Activated B cell treated with CpG ODN at 0.5 μM for 24 hours (primary cell): ENCODE measurements around the gene GSTT2. TPM values are rescaled to one million over a fixed set of nuclear protein-coding genes. Genes with fewer than 3 reads are reported as not detected.
"Not testable (repeated sequence)": the region's sequence is repeated elsewhere in the genome, so short reads cannot be mapped to it uniquely, and the experiment has no call there.

Source experiments
- ATAC-seq: fragments of 200-7000 bp; cut with Tn5 transposase; one replicate; pipeline ENCODE4 v1.10.0; 2021; ENCODE audit warnings: low read depth, mild to moderate bottlenecking, moderate library complexity
- CTCF ChIA-PET: fragments of 350-600 bp; sonication (Branson Sonifier 250); formaldehyde crosslinking; loops from one replicate; lab custom pipeline; 2021; ENCODE audit warnings: antibody characterized with exemption; lab: Charles Lee
- POLR2A ChIA-PET: fragments of 350-600 bp; sonication (Branson Sonifier 250); formaldehyde crosslinking; loops from one replicate; lab custom pipeline; 2021; ENCODE audit warnings: antibody characterized with exemption; lab: Charles Lee
- DNase-seq: peaks from one replicate; pipeline ENCODE4 v3.0.0; 2022
- H3K27ac Mint-ChIP-seq: one replicate; pipeline ENCODE4 v1.8.0; 2020; ENCODE audit warnings: mixed read lengths
- H3K27me3 Mint-ChIP-seq: one replicate; pipeline ENCODE4 v1.8.0; 2021; ENCODE audit warnings: mixed read lengths
- H3K36me3 Mint-ChIP-seq: one replicate; pipeline ENCODE4 v1.8.0; 2021; ENCODE audit warnings: low read depth, mixed read lengths
- H3K4me1 Mint-ChIP-seq: one replicate; pipeline ENCODE4 v1.8.0; 2021; ENCODE audit warnings: mixed read lengths
- H3K4me3 Mint-ChIP-seq: one replicate; pipeline ENCODE4 v1.8.0; 2020; ENCODE audit warnings: mild to moderate bottlenecking, mixed read lengths
- H3K9me3 Mint-ChIP-seq: one replicate; pipeline ENCODE4 v1.8.0; 2020; ENCODE audit warnings: mixed read lengths
- CTCF ChIP-seq: fragments of 200-600 bp; IDR thresholded peaks from one replicate; pipeline ENCODE4 v1.8.0; 2022; ENCODE audit warnings: antibody characterized with exemption, mild to moderate bottlenecking
- intact Hi-C: fragments of 100-400 bp; cut with micrococcal nuclease; formaldehyde crosslinking; loops from one replicate; pipeline ENCODE4 v1.15.1; 2024
- total RNA-seq: library from RNA; stranded (reverse); gene quantifications from 2 replicates; pipeline ENCODE4 v1.2.3, GENCODE V29; 2022

The GSTT2 gene
- total RNA-seq, 1 donor from 2014 or later: not detected

- POLR2A ChIA-PET: no interaction called here
- peak overlapping the region; percentile 1 for H3K4me3 Mint-ChIP-seq
- H3K36me3 Mint-ChIP-seq: peaks cover 31% of the 10 kb centered on the region
- intact Hi-C loops: loop anchor here (10.0 kb wide), 1 partner anchor 55 kb away; no protein-coding TSS in a partner anchor
- H3K4me1 Mint-ChIP-seq: peaks cover 19% of the 10 kb centered on the region
- TF ChIP-seq CTCF: no peak
- H3K27me3 Mint-ChIP-seq: no peaks in the 10 kb centered on the region
- no peak overlapping the region for H3K27ac Mint-ChIP-seq
- ATAC-seq (no peak), DNase-seq (no peak)
- H3K9me3 Mint-ChIP-seq: no peaks in the 10 kb centered on the region
- CTCF ChIA-PET: no interaction called here
Measured at GRCh38 chr22:23970201-23970641, 9.7 kb upstream of the GSTT2 start.

GRCh38 chr22:23970816-23971486, 9.0 kb upstream of the GSTT2 start:
- DNase-seq: no peak
- Mint-ChIP-seq H3K4me1 (peaks cover 19% of the 10 kb centered on the region), H3K9me3 (no peaks in the 10 kb centered on the region), H3K4me3 (no peak overlapping the region), H3K36me3 (peaks cover 31% of the 10 kb centered on the region), H3K27me3 (no peaks in the 10 kb centered on the region), H3K27ac (no peak overlapping the region)
- POLR2A ChIA-PET: no interaction called here
- CTCF ChIA-PET: no interaction called here
- TF ChIP-seq CTCF: no peak
- intact Hi-C loops: loop anchor here (10.0 kb wide), 1 partner anchor 56 kb away; no protein-coding TSS in a partner anchor
- ATAC-seq: no peak

- not testable (repeated sequence) for H3K4me3 Mint-ChIP-seq, H3K27ac Mint-ChIP-seq
- POLR2A ChIA-PET: interaction anchor here (0.6 kb wide), 1 partner anchor 165 kb away, joined by 10 read pairs; no protein-coding TSS in a partner anchor
Measured at GRCh38 chr22:23971927-23972326, 8.0 kb upstream of the GSTT2 start.

GRCh38 chr22:23974345-23974744, 5.6 kb upstream of the GSTT2 start, which contains the start of gene DDT:
DDT (minus strand) TSS chr22:23974441; CDS start chr22:23974414, 27 bp downstream.
- ATAC-seq: peak; percentile 90
- H3K27me3 Mint-ChIP-seq, DNase-seq, H3K9me3 Mint-ChIP-seq, H3K4me3 Mint-ChIP-seq, H3K27ac Mint-ChIP-seq, POLR2A ChIA-PET, CTCF ChIA-PET: not testable (repeated sequence)
- intact Hi-C loops: loop anchor here (10.0 kb wide), 1 partner anchor 60 kb away; no protein-coding TSS in a partner anchor
- H3K36me3 Mint-ChIP-seq: peaks cover 27% of the 10 kb centered on the region
- peaks cover 15% of the 10 kb centered on the region for H3K4me1 Mint-ChIP-seq

More at GRCh38 chr22:23971927-23972326, 8.0 kb upstream of the GSTT2 start:
- H3K27me3 Mint-ChIP-seq, ATAC-seq, H3K9me3 Mint-ChIP-seq, DNase-seq, CTCF ChIA-PET: not testable (repeated sequence)
- H3K36me3 Mint-ChIP-seq: peaks cover 31% of the 10 kb centered on the region
- intact Hi-C loops: loop anchor here (10.0 kb wide), 1 partner anchor 57 kb away; no protein-coding TSS in a partner anchor
- peaks cover 19% of the 10 kb centered on the region for H3K4me1 Mint-ChIP-seq

- intact Hi-C loops: loop anchor here (10.0 kb wide), 1 partner anchor 60 kb away; no protein-coding TSS in a partner anchor
- POLR2A ChIA-PET, CTCF ChIA-PET, H3K4me3 Mint-ChIP-seq, H3K27me3 Mint-ChIP-seq, DNase-seq, H3K27ac Mint-ChIP-seq, H3K9me3 Mint-ChIP-seq: not testable (repeated sequence)
- Mint-ChIP-seq H3K4me1 (peaks cover 12% of the 10 kb centered on the region), H3K36me3 (peaks cover 21% of the 10 kb centered on the region)
- peak; percentile 56 for ATAC-seq
Measured at GRCh38 chr22:23974836-23975352, 5.0 kb upstream of the GSTT2 start.

GRCh38 chr22:23977304-23977703, 2.6 kb upstream of the GSTT2 start:
- H3K9me3 Mint-ChIP-seq, H3K27ac Mint-ChIP-seq, H3K27me3 Mint-ChIP-seq, H3K4me1 Mint-ChIP-seq, CTCF ChIA-PET, ATAC-seq, H3K4me3 Mint-ChIP-seq, DNase-seq, POLR2A ChIA-PET, H3K36me3 Mint-ChIP-seq: not testable (repeated sequence)
- intact Hi-C loops: loop anchor here (10.0 kb wide), 1 partner anchor 63 kb away; no protein-coding TSS in a partner anchor

GRCh38 chr22:23980567-23980966, 633 bp downstream of the GSTT2 start:
- H3K4me1 Mint-ChIP-seq, CTCF ChIA-PET, DNase-seq, ATAC-seq, H3K36me3 Mint-ChIP-seq, H3K9me3 Mint-ChIP-seq, H3K4me3 Mint-ChIP-seq, H3K27me3 Mint-ChIP-seq, POLR2A ChIA-PET, H3K27ac Mint-ChIP-seq: not testable (repeated sequence)
- intact Hi-C loops: loop anchor here (5.0 to 10.0 kb wide), 3 partner anchors 194 to 544 kb away; partner anchors contain the start of gene GGT5
